Stomach (tissue), 9 donors: ENCODE measurements around the gene KCNF1. TPM values are rescaled to one million over a fixed set of nuclear protein-coding genes. Genes with fewer than 3 reads are reported as not detected.

Experiments
- DNase-seq, 2 donors: peaks; one replicate each; pipeline versions ENCODE4 v3.0.0 to v3.0.0-alpha.2; 2013 to 2019
- H3K27ac ChIP-seq, 5 donors: fragments of 200-600 bp in 4 of 5; sonication (generic) in 4 of 5; one replicate each; pipeline ENCODE4 v1.5.1; 2013 to 2019; ENCODE audit warnings: mild to moderate bottlenecking in 1 of 5, moderate library complexity in 1 of 5
- H3K27me3 ChIP-seq, 3 donors: fragments of 200-600 bp; sonication (generic); one replicate each; pipeline ENCODE4 v1.5.1; 2017 to 2019; ENCODE audit warnings: mixed run types in 1 of 3
- H3K36me3 ChIP-seq, 4 donors: fragments of 200-600 bp; sonication (generic); 1 replicate in 3 of 4; 2 replicates in 1 of 4; pipeline ENCODE4 v1.5.1; 2016 to 2019
- H3K4me1 ChIP-seq, 4 donors: fragments of 200-600 bp; sonication (generic); one replicate each; pipeline ENCODE4 v1.5.1; 2016 to 2019
- H3K4me3 ChIP-seq, 4 donors: fragments of 200-600 bp; sonication (generic) in 3 of 4; one replicate each; pipeline ENCODE4 v1.5.1; 2016 to 2019; ENCODE audit warnings: mild to moderate bottlenecking in 1 of 4
- H3K9me3 ChIP-seq, 4 donors: fragments of 200-600 bp; sonication (generic); one replicate each; pipeline ENCODE4 v1.5.1; 2016 to 2019
- EP300 ChIP-seq: sonication (generic); formaldehyde crosslinking; IDR thresholded peaks from one replicate; pipeline ENCODE4 v1.6.1; 2017; ENCODE audit warnings: antibody characterized with exemption
- POLR2A ChIP-seq, 4 donors: fragments of 450-650 bp; IDR thresholded peaks; one replicate each; pipeline ENCODE4 v1.6.1; 2016; ENCODE audit warnings: antibody characterized with exemption in 4 of 4, control low read depth in 2 of 4, mild to moderate bottlenecking in 1 of 4, moderate library complexity in 1 of 4
- POLR2AphosphoS5 ChIP-seq, 3 donors: sonication (generic); formaldehyde crosslinking; IDR thresholded peaks; one replicate each; pipeline ENCODE4 v1.6.1; 2016; ENCODE audit warnings: antibody characterized with exemption in 3 of 3
- WGBS, 5 donors: extraction: QIAGEN DNeasy Blood & Tissue Kit in 3 of 5; methylation state at CpG; one replicate each; pipeline versions ENCODE4 v1.1.5 to v1.1.7; 2013 to 2018; 5-methylcytosine and 5-hydroxymethylcytosine counted together
- intact Hi-C: fragments of 100-400 bp; cut with DNase I; formaldehyde crosslinking; loops from one replicate; pipeline ENCODE4 v1.15.1; 2023; ENCODE audit warnings: low total_unique reads
- polyA plus RNA-seq, 3 donors: library from polyadenylated mRNA; stranded (reverse); fragments of 200-250 nt; gene quantifications; one replicate each; pipeline ENCODE4 v1.2.3, GENCODE V29; 2013
- total RNA-seq, 5 donors: library from RNA; depleted of rRNA; stranded (reverse); fragments of >200 nt; gene quantifications; one replicate each; pipeline versions ENCODE4 v1.1.0 to v1.2.3, GENCODE V29; 2014 to 2016
- TF ChIP-seq, protein P1 (sequence below), 7 experiments: fragments of 450-650 bp in 4 of 7; fragments of 200-600 bp in 3 of 7; sonication (generic) in 3 of 7; IDR thresholded peaks; one replicate each; pipeline ENCODE4 v1.5.1; 2016 to 2019; ENCODE audit warnings: antibody characterized with exemption in 7 of 7, control low read depth in 2 of 7, mild to moderate bottlenecking in 1 of 7
- donor health status: healthy with polysubstance abuse.
- donor health status: Bipolar disorder and iron deficiency.
- donor health status: healthy.

The KCNF1 gene
- total and polyA plus RNA-seq, 8 donors, result 0.05 to 0.92 (median 0.58) TPM; not detected in 4

DNA sequence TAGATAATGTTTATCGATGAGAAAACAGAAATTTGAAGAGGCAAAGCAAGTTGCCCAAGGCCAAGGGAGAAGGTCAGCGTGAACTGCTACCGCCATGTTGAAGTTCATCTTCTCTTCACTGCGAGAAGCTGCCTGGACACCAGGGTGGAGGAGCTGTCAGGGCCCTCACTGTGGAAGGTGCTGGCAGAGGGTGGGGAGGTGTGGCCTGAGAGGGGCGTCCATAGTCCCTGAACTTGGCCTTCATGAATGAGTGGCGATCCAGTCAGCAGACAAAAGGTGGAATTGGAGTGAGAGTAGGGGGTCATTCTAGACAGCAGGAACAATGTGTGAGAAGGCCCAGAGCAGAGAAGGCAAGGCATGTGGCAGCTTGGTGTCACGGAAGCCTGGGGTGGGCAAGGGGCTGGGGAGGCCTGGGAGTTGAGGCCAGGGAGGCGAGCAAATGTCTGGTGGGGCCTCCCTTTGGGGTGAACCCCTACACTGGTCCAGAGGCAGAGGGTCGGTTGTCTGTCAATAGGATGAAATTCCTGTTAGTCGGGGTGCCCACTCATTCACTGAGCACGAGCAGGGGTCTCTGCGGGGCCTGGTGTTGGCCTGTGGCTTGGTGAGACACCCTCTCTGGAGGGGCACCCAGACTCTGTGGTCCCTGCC, 33.3 kb upstream of the KCNF1 start:
- WGBS, 5 donors, result 86 to 92% (median 91%) methylated on average over 12 of the region's 12 CpGs
- H3K27ac ChIP-seq, result no peak overlapping the region

DNA sequence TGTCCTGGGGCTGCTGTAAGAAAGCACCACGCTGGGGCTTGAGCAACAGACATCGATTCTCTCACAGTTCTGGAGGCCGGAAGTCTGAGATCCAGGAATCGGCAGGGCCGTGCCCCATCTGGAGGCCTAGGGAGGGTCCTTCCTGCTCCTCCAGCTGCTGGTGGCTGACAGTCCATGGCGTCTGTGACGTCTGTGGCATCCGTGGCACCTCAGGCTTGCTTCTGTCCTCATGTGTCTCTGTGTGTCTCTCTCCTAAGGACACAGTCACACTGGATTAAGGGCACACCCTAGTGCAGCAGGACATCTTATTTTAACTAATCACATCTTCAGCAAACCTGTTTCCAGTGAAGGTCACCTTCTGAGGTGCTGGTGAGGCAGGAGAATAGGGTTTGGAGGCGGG, 32.6 kb upstream of the KCNF1 start:
- peaks cover 0 to 6% (median 2%) of the 10 kb centered on the region in 4 donors for H3K4me1 ChIP-seq
- no peak overlapping the region for H3K27ac ChIP-seq
- no peak for DNase-seq
- 69 to 88% (median 80%) methylated on average over 9 of the region's 9 CpGs for WGBS, 5 donors
- no peak overlapping the region for H3K4me3 ChIP-seq
- H3K27me3 ChIP-seq, result peaks cover 0 to 5% (median 0%) of the 10 kb centered on the region in 3 donors
- no peaks in the 10 kb centered on the region for H3K36me3 ChIP-seq
- intact Hi-C loops, result no loop called here
- H3K9me3 ChIP-seq, result no peaks in the 10 kb centered on the region
- no peak for TF ChIP-seq POLR2AphosphoS5 (IDR thresholded peaks at IDR 0.05)
- TF ChIP-seq, protein P1, sequence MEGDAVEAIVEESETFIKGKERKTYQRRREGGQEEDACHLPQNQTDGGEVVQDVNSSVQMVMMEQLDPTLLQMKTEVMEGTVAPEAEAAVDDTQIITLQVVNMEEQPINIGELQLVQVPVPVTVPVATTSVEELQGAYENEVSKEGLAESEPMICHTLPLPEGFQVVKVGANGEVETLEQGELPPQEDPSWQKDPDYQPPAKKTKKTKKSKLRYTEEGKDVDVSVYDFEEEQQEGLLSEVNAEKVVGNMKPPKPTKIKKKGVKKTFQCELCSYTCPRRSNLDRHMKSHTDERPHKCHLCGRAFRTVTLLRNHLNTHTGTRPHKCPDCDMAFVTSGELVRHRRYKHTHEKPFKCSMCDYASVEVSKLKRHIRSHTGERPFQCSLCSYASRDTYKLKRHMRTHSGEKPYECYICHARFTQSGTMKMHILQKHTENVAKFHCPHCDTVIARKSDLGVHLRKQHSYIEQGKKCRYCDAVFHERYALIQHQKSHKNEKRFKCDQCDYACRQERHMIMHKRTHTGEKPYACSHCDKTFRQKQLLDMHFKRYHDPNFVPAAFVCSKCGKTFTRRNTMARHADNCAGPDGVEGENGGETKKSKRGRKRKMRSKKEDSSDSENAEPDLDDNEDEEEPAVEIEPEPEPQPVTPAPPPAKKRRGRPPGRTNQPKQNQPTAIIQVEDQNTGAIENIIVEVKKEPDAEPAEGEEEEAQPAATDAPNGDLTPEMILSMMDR (IDR thresholded peaks at IDR 0.05), result no peak
- no peak for TF ChIP-seq POLR2A (IDR thresholded peaks at IDR 0.05)
- no peak for TF ChIP-seq EP300

More for the DNA sequence above, 33.3 kb upstream of the KCNF1 start:
- no peaks in the 10 kb centered on the region for H3K36me3 ChIP-seq
- no peaks in the 10 kb centered on the region for H3K9me3 ChIP-seq
- no peak overlapping the region for H3K4me3 ChIP-seq
- TF ChIP-seq POLR2A (IDR thresholded peaks at IDR 0.05) (no peak), POLR2AphosphoS5 (IDR thresholded peaks at IDR 0.05) (no peak), EP300 (no peak)
- TF ChIP-seq, protein P1 (IDR thresholded peaks at IDR 0.05), result no peak
- no peak for DNase-seq
- no peaks in the 10 kb centered on the region for H3K4me1 ChIP-seq
- peaks cover 0 to 5% (median 0%) of the 10 kb centered on the region in 3 donors for H3K27me3 ChIP-seq
- intact Hi-C loops, result no loop called here

DNA sequence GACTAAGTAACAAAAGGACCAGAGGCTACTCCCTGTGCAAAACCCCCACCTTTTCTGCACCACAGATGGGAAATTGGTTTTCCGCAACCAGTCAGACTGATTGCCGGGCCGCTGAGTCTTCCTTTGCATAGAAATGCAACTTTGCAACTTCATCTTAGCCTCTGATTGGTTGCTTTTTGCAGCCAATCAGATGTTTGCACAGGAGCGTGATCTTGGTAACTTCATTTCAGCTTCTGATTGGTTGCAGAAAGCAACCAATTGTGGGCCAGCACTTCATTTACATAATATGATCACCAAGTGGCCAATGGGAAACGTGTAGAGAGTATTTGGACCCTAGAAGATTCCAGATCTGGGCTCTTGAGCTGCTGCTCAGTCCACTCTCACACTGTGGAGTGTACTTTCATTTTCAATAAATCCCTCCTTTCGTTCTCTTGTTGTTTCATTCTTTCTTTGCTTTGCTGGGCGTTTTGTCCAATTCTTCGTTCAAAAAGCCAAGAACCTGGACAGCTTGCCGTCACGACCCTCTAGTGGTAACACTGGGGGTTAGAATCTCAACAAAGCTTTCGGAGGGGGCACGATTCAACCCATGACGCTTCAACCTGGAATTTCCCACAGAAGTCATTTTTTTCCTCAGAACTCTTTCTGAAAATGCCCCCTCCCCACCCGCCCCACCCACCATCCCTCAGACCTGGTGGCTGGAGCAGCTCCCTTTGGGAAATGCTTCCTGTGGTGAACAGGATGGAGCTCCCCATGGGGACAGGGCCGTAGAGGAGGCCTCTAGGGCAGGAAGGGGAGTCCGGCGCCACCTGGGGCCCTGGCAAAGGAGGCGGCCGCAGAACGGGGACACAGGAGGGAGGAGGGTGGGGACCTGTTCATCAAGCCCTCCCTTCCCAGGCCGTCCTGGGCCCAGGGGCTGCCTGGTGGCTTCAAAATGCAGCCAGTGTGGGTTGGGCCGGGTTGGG, 31.8 kb upstream of the KCNF1 start:
- H3K36me3 ChIP-seq, result no peaks in the 10 kb centered on the region
- peaks cover 0 to 11% (median 4%) of the 10 kb centered on the region in 4 donors for H3K4me1 ChIP-seq
- intact Hi-C loops, result no loop called here
- no peak overlapping the region for H3K4me3 ChIP-seq
- H3K27me3 ChIP-seq, result peaks cover 0 to 5% (median 0%) of the 10 kb centered on the region in 3 donors
- DNase-seq, result no peak
- H3K9me3 ChIP-seq, result no peaks in the 10 kb centered on the region
- 70 to 91% (median 81%) methylated on average over 14 to 22 of the region's 22 CpGs for WGBS, 5 donors
- no peak overlapping the region for H3K27ac ChIP-seq
- TF ChIP-seq POLR2A (IDR thresholded peaks at IDR 0.05), result no peak
- TF ChIP-seq, protein P1 (IDR thresholded peaks at IDR 0.05), result no peak
- TF ChIP-seq POLR2AphosphoS5 (IDR thresholded peaks at IDR 0.05), result no peak
- TF ChIP-seq EP300, result no peak

DNA sequence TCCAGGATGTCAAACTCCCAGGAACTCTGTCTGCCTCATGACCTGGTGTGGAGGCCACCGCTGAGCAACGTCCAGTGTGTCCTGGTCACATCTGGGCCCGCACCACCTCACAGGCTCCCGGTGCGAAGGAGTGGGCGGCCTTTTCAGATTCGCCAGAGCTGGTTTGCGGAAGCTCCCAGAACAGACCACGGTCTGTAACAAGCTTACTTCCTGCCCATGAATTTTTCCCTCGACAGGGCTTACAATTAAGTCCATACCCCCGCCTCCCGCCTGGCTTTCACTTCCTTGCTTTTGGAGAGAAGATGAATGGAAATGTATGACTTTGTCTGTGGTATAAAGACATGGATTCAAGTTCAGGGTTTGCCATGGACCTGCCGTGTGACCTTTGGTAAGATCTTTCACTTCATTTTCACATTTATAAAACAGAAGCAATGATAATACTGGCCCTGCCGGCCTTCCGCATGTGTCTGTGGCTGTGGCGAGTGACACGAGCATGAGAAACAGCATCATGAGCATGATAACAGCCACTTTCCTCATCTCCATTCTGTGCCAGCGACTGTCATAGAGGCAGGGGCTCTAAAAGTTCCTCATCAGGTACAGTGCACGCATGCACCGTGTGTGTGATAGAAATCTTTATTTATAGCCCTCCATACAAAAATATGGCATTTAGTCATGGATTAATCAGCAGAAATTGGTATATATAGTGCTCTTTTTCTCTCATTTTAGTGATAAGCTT, 31.0 kb upstream of the KCNF1 start:
- Histone ChIP-seq H3K4me3 (no peak overlapping the region), H3K36me3 (no peaks in the 10 kb centered on the region), H3K27ac (no peak overlapping the region), H3K4me1 (peaks cover 0 to 11% (median 4%) of the 10 kb centered on the region in 4 donors), H3K9me3 (no peaks in the 10 kb centered on the region), H3K27me3 (peaks cover 0 to 5% (median 0%) of the 10 kb centered on the region in 3 donors)
- 89 to 91% (median 90%) methylated on average over 20 of the region's 20 CpGs for WGBS, 5 donors
- peak in 1 of 2 donors; percentile 20 for DNase-seq
- TF ChIP-seq POLR2AphosphoS5 (IDR thresholded peaks at IDR 0.05), result no peak
- no peak for TF ChIP-seq POLR2A (IDR thresholded peaks at IDR 0.05)
- TF ChIP-seq, protein P1 (IDR thresholded peaks at IDR 0.05), result no peak
- TF ChIP-seq EP300, result no peak
- intact Hi-C loops, result no loop called here
